Omental fat pad (tissue), 4 donors: ENCODE data around the gene IFI27L1. TPM values are rescaled to one million over a fixed set of nuclear protein-coding genes. Genes with fewer than 3 reads are reported as not detected.
A peak's percentile ranks its signal among the peaks of the same experiment; 100 is the strongest.

Experiments
- ATAC-seq: fragments of 150-250 bp; one replicate; pipeline ENCODE4 v1.9.1; 2016; ENCODE audit warnings: mild to moderate bottlenecking, moderate library complexity; ENCODE audit not compliant: low FRiP score
- DNase-seq: peaks from one replicate; pipeline ENCODE4 v3.0.0-alpha.2; 2019; ENCODE audit warnings: low spot score
- CTCF ChIP-seq, 3 donors: fragments of 450-650 bp; IDR thresholded peaks; one replicate each; pipeline ENCODE4 v1.5.1; 2016 to 2017; ENCODE audit warnings: antibody characterized with exemption in 3 of 3, mild to moderate bottlenecking in 3 of 3, moderate library complexity in 2 of 3
- total RNA-seq, 4 donors: library from RNA; depleted of rRNA; stranded (reverse); fragments of >200 nt; gene quantifications; one replicate each; pipeline ENCODE4 v1.1.0, GENCODE V29; 2016

IFI27L1 gene
- total RNA-seq = 10 to 100 TPM in 3 of 4 donors, 1 to 10 TPM in 1; 9.2 to 28.6 (median 13.1) TPM

GRCh38 chr14:94080621-94081385, at the start of gene IFI27L1, which contains the start of gene DDX24:
Gene IFI27L1, plus strand, starts transcription at chr14:94081310. Its CDS starts 15,628 bp downstream, at chr14:94096938.
Gene DDX24, minus strand, starts transcription at chr14:94081202. Its CDS starts 1,460 bp downstream, at chr14:94079742.
- DNase-seq = peak; percentile 80
- no peak for TF ChIP-seq CTCF (IDR thresholded peaks at IDR 0.05)
- ATAC-seq = peak; percentile 99

GRCh38 chr14:94031883-94032279, 49.2 kb upstream of the IFI27L1 start:
- TF ChIP-seq CTCF (IDR thresholded peaks at IDR 0.05) = no peak
- no peak for DNase-seq
- ATAC-seq = no peak

- no peak for TF ChIP-seq CTCF (IDR thresholded peaks at IDR 0.05)
- no peak for DNase-seq
- no peak for ATAC-seq
Measured at GRCh38 chr14:94034886-94035285, 46.2 kb upstream of the IFI27L1 start.

- peak; percentile 83 for ATAC-seq
- peak in 2 of 3 donors; percentile 2 to 68 for TF ChIP-seq CTCF (IDR thresholded peaks at IDR 0.05)
- DNase-seq = peak; percentile 88
Measured at GRCh38 chr14:94036313-94037167, 44.6 kb upstream of the IFI27L1 start.

- ATAC-seq = no peak
Measured at GRCh38 chr14:94037954-94038353, 43.2 kb upstream of the IFI27L1 start.

GRCh38 chr14:94038510-94038909, 42.6 kb upstream of the IFI27L1 start:
- DNase-seq = no peak
- ATAC-seq = no peak
- no peak for TF ChIP-seq CTCF (IDR thresholded peaks at IDR 0.05)

More at GRCh38 chr14:94037954-94038353, 43.2 kb upstream of the IFI27L1 start:
- TF ChIP-seq CTCF (IDR thresholded peaks at IDR 0.05) = no peak
- no peak for DNase-seq
